SK-N-SH treated with all-trans-retinoic acid at 6 μM for 48 hours (cell line): ENCODE data around the gene RAB23.

Experiments used
- ATAC-seq: fragments of 200-7000 bp; cut with Tn5 transposase; 3 replicates; pipeline ENCODE4 v1.9.1; 2020; ENCODE audit warnings: mild to moderate bottlenecking, moderate library complexity
- ARNTL ChIP-seq: fragments of 450-650 bp; formaldehyde crosslinking; IDR thresholded peaks from 2 replicates; pipeline ENCODE4 v1.5.0; 2020; ENCODE audit warnings: low read depth, mild to moderate bottlenecking, moderate library complexity, borderline replicate concordance
- BACH2 ChIP-seq: fragments of 250-450 bp; sonication (Bioruptor Pico); IDR thresholded peaks from 2 replicates; pipeline ENCODE4 v1.9.0; 2021; ENCODE audit warnings: mild to moderate bottlenecking, borderline replicate concordance
- CSDC2 ChIP-seq: fragments of 250-450 bp; sonication (Bioruptor Pico); IDR thresholded peaks from 2 replicates; pipeline ENCODE4 v1.5.0; 2020; ENCODE audit warnings: mild to moderate bottlenecking, moderate library complexity
- ESRRG ChIP-seq: fragments of 250-450 bp; sonication (Bioruptor Pico); IDR thresholded peaks from 2 replicates; pipeline ENCODE4 v1.6.1; 2021; ENCODE audit warnings: mild to moderate bottlenecking
- GLIS3 ChIP-seq: fragments of 250-450 bp; sonication (Bioruptor Pico); IDR thresholded peaks from 2 replicates; pipeline ENCODE4 v1.5.0; 2020; ENCODE audit warnings: mild to moderate bottlenecking, moderate library complexity
- ISL1 ChIP-seq: fragments of 250-450 bp; sonication (Bioruptor Pico); IDR thresholded peaks from 2 replicates; pipeline ENCODE4 v2.1.2; 2022; ENCODE audit warnings: mild to moderate bottlenecking, moderate library complexity
- OSR1 ChIP-seq: fragments of 250-450 bp; sonication (Bioruptor Pico); IDR thresholded peaks from 2 replicates; pipeline ENCODE4 v1.8.0; 2022; ENCODE audit warnings: moderate library complexity, mild to moderate bottlenecking, inconsistent platforms
- PATZ1 ChIP-seq: fragments of 250-450 bp; sonication (Bioruptor Pico); IDR thresholded peaks from 2 replicates; pipeline ENCODE4 v1.8.0; 2020; ENCODE audit warnings: mild to moderate bottlenecking, moderate library complexity, borderline replicate concordance
- PPARA ChIP-seq: fragments of 250-450 bp; sonication (Bioruptor Pico); IDR thresholded peaks from 2 replicates; pipeline ENCODE4 v1.5.0; 2020; ENCODE audit warnings: mild to moderate bottlenecking, borderline replicate concordance
- RARB ChIP-seq: fragments of 250-450 bp; sonication (Bioruptor Pico); IDR thresholded peaks from 2 replicates; pipeline ENCODE4 v1.8.0; 2021; ENCODE audit warnings: mild to moderate bottlenecking, moderate library complexity
- SNAI2 ChIP-seq: fragments of 250-450 bp; sonication (Bioruptor Pico); IDR thresholded peaks from 2 replicates; pipeline ENCODE4 v1.5.0; 2020; ENCODE audit warnings: mild to moderate bottlenecking, moderate library complexity
- TCF4 ChIP-seq: fragments of 250-450 bp; sonication (Bioruptor Pico); IDR thresholded peaks from 2 replicates; pipeline ENCODE4 v1.8.0; 2021; ENCODE audit warnings: mild to moderate bottlenecking, moderate library complexity, borderline replicate concordance
- TSHZ2 ChIP-seq: fragments of 250-450 bp; sonication (Bioruptor Pico); IDR thresholded peaks from 2 replicates; pipeline ENCODE4 v1.5.0; 2020; ENCODE audit warnings: mild to moderate bottlenecking, moderate library complexity
- ZC3H10 ChIP-seq: fragments of 250-450 bp; sonication (Bioruptor Pico); IDR thresholded peaks from 2 replicates; pipeline ENCODE4 v1.5.1; 2021; ENCODE audit warnings: mild to moderate bottlenecking, moderate library complexity
- ZFP3 ChIP-seq: fragments of 250-450 bp; sonication (Bioruptor Pico); IDR thresholded peaks from 2 replicates; pipeline ENCODE4 v1.5.0; 2020; ENCODE audit warnings: mild to moderate bottlenecking, moderate library complexity
- ZFP30 ChIP-seq: fragments of 450-650 bp; formaldehyde crosslinking; IDR thresholded peaks from 2 replicates; pipeline ENCODE4 v1.5.0; 2022; ENCODE audit warnings: mild to moderate bottlenecking, moderate library complexity
- ZNF565 ChIP-seq: fragments of 450-650 bp; formaldehyde crosslinking; conservative IDR thresholded peaks from 2 replicates; pipeline ENCODE4 v1.5.0; 2020; ENCODE audit warnings: low read depth, mild to moderate bottlenecking, moderate library complexity
- ZNF70 ChIP-seq: fragments of 450-650 bp; formaldehyde crosslinking; IDR thresholded peaks from 2 replicates; pipeline ENCODE4 v1.5.0; 2020; ENCODE audit warnings: mild to moderate bottlenecking, moderate library complexity
- ZNF8 ChIP-seq: fragments of 450-650 bp; formaldehyde crosslinking; IDR thresholded peaks from 2 replicates; pipeline ENCODE4 v1.5.0; 2020; ENCODE audit warnings: mild to moderate bottlenecking, moderate library complexity
- TF ChIP-seq, protein P1 (sequence below): fragments of 250-450 bp; sonication (Bioruptor Pico); IDR thresholded peaks from 2 replicates; pipeline ENCODE4 v1.8.0; 2021; ENCODE audit warnings: low read depth, mild to moderate bottlenecking, moderate library complexity, borderline replicate concordance
- TF ChIP-seq, protein P2 (sequence below): fragments of 250-450 bp; sonication (Bioruptor Pico); IDR thresholded peaks from 2 replicates; pipeline ENCODE4 v1.5.1; 2020; ENCODE audit warnings: low read depth, mild to moderate bottlenecking, moderate library complexity
- TF ChIP-seq, protein P3 (sequence below): fragments of 250-450 bp; sonication (Bioruptor Pico); IDR thresholded peaks from 2 replicates; pipeline ENCODE4 v1.5.1; 2021; ENCODE audit warnings: mild to moderate bottlenecking, moderate library complexity

The RAB23 gene

DNA sequence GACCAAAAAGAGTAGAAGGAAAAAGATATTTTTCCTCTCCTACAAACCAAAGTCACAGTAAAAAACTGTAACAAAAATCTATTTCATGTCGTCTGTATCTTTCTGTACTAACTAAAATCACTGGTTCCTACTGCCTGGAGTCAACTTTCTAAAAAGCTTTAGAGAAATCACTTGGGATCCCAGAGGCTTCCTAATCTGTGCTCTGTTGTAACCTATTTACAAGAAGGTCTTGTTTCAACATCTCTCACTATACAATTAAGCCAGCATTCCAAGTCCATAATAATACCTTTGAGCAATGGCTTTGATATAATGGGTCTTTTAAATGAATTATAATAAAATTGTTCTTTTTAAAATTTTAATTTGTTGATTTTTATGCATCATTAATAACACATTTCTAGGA, 20.4 kb downstream of the RAB23 start:
- no peak for ATAC-seq
- TF ChIP-seq ZC3H10 (CRISPR knock-in tag): no peak
- no peak for TF ChIP-seq PATZ1 (CRISPR knock-in tag)
- no peak for TF ChIP-seq ZFP30 (CRISPR knock-in tag)
- no peak for TF ChIP-seq ZNF8 (CRISPR knock-in tag)
- TF ChIP-seq CSDC2: no peak
- TF ChIP-seq RARB: no peak
- TF ChIP-seq SNAI2 (CRISPR knock-in tag): no peak
- TF ChIP-seq, protein P1, sequence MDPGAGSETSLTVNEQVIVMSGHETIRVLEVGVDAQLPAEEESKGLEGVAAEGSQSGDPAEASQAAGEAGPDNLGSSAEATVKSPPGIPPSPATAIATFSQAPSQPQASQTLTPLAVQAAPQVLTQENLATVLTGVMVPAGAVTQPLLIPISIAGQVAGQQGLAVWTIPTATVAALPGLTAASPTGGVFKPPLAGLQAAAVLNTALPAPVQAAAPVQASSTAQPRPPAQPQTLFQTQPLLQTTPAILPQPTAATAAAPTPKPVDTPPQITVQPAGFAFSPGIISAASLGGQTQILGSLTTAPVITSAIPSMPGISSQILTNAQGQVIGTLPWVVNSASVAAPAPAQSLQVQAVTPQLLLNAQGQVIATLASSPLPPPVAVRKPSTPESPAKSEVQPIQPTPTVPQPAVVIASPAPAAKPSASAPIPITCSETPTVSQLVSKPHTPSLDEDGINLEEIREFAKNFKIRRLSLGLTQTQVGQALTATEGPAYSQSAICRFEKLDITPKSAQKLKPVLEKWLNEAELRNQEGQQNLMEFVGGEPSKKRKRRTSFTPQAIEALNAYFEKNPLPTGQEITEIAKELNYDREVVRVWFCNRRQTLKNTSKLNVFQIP: no peak
- TF ChIP-seq OSR1: no peak
- no peak for TF ChIP-seq ARNTL (CRISPR knock-in tag)
- TF ChIP-seq ZFP3 (CRISPR knock-in tag): no peak
- no peak for TF ChIP-seq ZNF70 (CRISPR knock-in tag)
- TF ChIP-seq ISL1 (CRISPR knock-in tag): no peak
- no peak for TF ChIP-seq TSHZ2 (CRISPR knock-in tag)
- TF ChIP-seq, all 23 proteins: peak for 0

DNA sequence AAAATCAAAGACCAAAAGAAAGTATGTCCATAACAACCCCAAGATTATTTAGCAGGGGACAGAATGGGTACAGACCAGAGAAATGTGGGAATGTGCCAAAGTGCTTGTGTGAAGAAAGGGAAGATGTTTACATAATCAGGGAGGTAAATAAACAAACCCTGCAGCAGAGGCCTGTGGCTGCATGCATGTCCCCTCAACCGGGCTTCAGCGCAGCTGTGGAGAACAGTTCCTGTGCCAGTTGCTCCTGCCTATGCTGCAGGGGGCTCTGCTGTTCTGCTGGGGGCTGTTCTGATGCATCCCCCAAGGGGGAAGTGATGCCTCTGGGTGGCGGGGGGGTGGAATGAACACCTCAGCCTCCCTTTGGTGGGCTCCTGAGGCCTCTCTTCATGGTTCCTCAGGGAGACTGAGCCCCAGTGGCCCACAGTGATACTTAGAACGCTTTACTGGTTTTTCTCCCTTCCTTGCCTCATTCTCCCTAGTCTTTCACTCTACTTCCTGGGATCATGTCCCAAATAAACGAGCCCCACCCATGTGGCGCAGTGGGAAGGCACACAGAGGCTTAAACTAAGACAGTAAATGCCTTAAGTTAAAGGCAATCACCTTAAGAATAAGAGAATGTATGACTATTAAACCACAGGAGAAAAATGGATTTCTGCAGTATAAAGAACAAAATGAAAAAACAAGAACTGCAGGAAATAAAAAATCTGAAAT, 23.0 kb downstream of the RAB23 start:
- ATAC-seq: peak; percentile 28; the same call in 2 of the 3 replicates
- TF ChIP-seq ZFP3 (CRISPR knock-in tag) (no peak), BACH2 (no peak), ZNF8 (CRISPR knock-in tag) (no peak), OSR1 (no peak), ZC3H10 (CRISPR knock-in tag) (no peak), ESRRG (no peak), ZNF565 (CRISPR knock-in tag) (no peak), GLIS3 (CRISPR knock-in tag) (no peak), PATZ1 (CRISPR knock-in tag) (no peak)
- TF ChIP-seq, protein P2, sequence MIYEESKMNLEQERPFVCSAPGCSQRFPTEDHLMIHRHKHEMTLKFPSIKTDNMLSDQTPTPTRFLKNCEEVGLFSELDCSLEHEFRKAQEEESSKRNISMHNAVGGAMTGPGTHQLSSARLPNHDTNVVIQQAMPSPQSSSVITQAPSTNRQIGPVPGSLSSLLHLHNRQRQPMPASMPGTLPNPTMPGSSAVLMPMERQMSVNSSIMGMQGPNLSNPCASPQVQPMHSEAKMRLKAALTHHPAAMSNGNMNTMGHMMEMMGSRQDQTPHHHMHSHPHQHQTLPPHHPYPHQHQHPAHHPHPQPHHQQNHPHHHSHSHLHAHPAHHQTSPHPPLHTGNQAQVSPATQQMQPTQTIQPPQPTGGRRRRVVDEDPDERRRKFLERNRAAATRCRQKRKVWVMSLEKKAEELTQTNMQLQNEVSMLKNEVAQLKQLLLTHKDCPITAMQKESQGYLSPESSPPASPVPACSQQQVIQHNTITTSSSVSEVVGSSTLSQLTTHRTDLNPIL (CRISPR knock-in tag): no peak

- ATAC-seq: no peak
- no peak for TF ChIP-seq CSDC2
- TF ChIP-seq, protein P3, sequence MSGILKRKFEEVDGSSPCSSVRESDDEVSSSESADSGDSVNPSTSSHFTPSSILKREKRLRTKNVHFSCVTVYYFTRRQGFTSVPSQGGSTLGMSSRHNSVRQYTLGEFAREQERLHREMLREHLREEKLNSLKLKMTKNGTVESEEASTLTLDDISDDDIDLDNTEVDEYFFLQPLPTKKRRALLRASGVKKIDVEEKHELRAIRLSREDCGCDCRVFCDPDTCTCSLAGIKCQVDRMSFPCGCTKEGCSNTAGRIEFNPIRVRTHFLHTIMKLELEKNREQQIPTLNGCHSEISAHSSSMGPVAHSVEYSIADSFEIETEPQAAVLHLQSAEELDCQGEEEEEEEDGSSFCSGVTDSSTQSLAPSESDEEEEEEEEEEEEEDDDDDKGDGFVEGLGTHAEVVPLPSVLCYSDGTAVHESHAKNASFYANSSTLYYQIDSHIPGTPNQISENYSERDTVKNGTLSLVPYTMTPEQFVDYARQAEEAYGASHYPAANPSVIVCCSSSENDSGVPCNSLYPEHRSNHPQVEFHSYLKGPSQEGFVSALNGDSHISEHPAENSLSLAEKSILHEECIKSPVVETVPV (CRISPR knock-in tag): no peak
- TF ChIP-seq RARB: no peak
- no peak for TF ChIP-seq PPARA (CRISPR knock-in tag)
- TF ChIP-seq TCF4 (CRISPR knock-in tag): no peak
- no peak for TF ChIP-seq ZFP30 (CRISPR knock-in tag)
- TF ChIP-seq, protein P1: no peak
- TF ChIP-seq, protein P2 (CRISPR knock-in tag): no peak
- no peak for TF ChIP-seq ARNTL (CRISPR knock-in tag)
- no peak for TF ChIP-seq BACH2
- TF ChIP-seq ESRRG: no peak
- TF ChIP-seq ZC3H10 (CRISPR knock-in tag): no peak
Observed at GRCh38 chr6:57195457-57195856, 26.6 kb downstream of the RAB23 start.
